Astrocyte of the cerebellum (primary cell): ENCODE data around the gene NSG1.

Experiments used
- DNase-seq: peaks from one replicate; pipeline ENCODE4 v3.0.0-alpha.2; 2011; ENCODE audit warnings: low read depth
- H3K4me3 ChIP-seq: 2 replicates; pipeline ENCODE4 v1.5.1; 2011; ENCODE audit warnings: mild to moderate bottlenecking, low read depth, low read length, moderate library complexity
- in situ Hi-C: cut with HindIII; loops from 2 replicates; pipeline ENCODE4 v1.10.0; 2017; ENCODE audit warnings: low sequenced_read_pairs
- TF ChIP-seq, protein P1 (sequence below): IDR thresholded peaks from 2 replicates; pipeline ENCODE4 v1.5.1; 2012; ENCODE audit warnings: low read length, low read depth, moderate library complexity, mild to moderate bottlenecking; ENCODE audit errors: missing control alignments

Gene NSG1

DNA sequence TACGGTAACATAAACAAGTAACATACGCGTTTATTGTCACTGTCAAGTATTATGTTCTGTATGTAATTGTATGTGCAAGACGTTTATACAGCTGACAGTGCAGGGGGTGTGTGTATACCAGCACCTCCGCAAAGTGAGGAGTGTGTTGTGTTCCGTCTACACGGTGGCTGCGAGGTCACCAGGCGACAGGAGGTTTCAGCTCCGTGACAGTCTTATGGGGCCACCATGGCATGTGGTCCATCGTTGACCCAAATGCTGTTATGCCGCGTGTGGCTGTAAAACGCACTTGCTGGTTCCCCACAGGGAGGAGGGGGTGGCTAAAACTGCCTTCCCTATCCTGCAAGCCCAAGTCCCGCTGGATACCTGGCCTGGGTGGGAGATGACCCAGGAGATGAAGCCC, 25.0 kb downstream of the NSG1 start:
- no peak for DNase-seq
- no peak overlapping the region for H3K4me3 ChIP-seq
- TF ChIP-seq, protein P1, sequence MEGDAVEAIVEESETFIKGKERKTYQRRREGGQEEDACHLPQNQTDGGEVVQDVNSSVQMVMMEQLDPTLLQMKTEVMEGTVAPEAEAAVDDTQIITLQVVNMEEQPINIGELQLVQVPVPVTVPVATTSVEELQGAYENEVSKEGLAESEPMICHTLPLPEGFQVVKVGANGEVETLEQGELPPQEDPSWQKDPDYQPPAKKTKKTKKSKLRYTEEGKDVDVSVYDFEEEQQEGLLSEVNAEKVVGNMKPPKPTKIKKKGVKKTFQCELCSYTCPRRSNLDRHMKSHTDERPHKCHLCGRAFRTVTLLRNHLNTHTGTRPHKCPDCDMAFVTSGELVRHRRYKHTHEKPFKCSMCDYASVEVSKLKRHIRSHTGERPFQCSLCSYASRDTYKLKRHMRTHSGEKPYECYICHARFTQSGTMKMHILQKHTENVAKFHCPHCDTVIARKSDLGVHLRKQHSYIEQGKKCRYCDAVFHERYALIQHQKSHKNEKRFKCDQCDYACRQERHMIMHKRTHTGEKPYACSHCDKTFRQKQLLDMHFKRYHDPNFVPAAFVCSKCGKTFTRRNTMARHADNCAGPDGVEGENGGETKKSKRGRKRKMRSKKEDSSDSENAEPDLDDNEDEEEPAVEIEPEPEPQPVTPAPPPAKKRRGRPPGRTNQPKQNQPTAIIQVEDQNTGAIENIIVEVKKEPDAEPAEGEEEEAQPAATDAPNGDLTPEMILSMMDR, result no peak
- in situ Hi-C loops, result no loop called here

DNA sequence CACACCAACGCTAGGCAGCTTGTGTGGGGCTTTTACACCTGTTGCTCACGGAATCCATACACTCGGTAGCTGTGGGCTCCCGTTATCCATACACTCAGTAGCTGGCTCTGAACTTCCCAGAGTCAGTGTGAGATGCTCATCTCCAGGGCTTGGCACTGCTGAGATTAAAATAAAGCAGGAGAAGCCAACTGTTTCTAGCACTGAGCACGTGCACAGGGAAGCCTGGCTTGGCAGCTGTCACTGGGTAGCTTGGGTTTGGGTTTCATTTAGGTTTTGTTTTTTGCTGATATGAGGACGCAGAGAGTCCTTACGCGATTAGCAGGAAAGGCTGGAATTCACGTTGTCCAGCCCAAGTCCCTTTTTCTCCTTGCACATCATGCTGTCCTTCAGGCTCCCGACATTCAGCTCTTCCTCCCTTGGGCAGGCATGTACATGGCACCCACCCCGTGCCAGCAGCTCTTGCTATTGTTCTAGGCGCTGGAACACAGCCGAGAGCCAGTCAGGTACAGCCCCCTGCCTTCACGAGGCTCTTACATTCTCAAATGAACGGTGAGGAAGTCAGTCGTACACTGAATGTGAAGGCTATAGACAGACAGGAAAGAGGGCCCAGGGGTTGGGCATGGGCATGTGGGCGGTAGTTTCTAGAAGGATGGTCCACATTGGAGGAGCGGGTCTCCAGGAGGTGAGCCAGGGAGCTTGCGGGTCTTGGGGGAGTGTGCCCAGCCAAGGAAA, 25.9 kb downstream of the NSG1 start:
- no peak overlapping the region for H3K4me3 ChIP-seq
- in situ Hi-C loops, result no loop called here
- TF ChIP-seq, protein P1, result no peak
- no peak for DNase-seq

DNA sequence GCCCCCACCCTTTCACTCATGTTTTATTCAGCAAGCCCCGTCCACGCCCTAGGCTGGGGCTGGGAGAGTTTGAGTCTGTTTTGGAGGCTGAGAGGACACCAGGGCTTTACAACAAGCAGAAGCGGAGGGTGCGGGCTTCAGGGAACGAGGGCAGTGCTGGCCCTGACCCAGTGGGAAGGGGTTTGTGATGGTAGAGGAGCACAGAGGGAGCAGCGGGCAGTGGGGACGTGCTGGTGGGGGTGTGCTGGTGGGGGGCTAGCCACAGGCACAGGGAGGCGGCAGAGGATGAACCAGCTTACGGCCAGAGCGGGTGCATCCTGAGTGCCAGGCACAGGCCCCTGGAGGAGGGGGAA, 26.4 kb downstream of the NSG1 start:
- DNase-seq, result no peak
- TF ChIP-seq, protein P1, result no peak
- no peak overlapping the region for H3K4me3 ChIP-seq
- in situ Hi-C loops, result no loop called here

DNA sequence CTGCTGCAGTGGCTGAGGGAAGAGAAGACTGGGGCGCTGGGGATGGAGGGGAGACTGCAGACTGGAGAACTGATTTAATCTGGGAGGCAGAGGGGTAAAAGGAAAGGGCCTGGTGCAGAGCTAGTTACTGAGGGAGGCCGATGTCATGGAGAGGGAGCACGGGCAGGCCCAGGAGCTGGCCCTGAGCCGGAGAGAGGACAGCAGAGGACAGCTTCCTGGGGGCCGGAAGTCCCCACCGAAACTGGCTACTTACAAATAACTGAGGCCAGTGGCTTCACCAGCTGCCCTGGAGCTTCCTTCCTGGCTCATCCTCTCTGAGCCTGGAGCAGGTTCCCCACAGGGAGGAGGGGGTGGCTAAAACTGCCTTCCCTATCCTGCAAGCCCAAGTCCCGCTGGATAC, 26.9 kb downstream of the NSG1 start:
- no peak for DNase-seq
- H3K4me3 ChIP-seq, result no peak overlapping the region
- in situ Hi-C loops, result no loop called here
- TF ChIP-seq, protein P1, result no peak

DNA sequence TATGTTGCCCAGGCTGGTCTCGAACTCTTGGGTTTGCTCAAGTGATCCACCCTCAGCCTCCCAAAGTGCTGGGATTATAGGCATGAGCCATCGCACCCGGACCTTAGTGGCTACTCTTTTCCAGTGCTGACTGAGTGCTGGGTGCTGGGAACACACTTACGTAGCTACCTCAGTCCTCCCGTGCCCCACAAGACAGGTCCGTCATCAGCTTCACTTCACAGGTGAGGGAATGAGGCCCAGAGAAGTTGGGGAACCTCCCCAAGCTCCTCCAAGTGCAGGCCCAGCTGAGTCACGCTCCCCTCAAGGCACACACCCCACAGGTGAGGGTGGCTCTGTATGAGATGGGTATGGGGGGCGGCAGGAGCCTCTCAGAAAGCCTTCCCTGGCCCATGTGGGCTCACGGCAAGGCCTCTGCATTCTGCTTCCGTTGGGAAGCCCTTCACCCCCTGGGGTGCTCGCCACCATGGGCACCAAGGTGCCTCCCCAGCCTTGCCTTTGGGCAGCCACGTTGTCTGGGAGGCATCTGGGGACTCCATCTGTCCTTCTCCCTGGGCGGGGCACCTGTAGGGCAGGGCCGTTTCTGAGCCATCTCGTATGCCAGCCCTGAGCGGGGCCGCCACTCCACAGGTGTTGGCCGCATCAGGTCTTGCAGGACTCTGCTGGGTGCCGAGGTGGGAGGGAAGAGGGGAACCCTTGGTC, 28.4 kb downstream of the NSG1 start:
- no peak for DNase-seq
- H3K4me3 ChIP-seq, result no peak overlapping the region
- TF ChIP-seq, protein P1, result no peak
- in situ Hi-C loops, result no loop called here

DNA sequence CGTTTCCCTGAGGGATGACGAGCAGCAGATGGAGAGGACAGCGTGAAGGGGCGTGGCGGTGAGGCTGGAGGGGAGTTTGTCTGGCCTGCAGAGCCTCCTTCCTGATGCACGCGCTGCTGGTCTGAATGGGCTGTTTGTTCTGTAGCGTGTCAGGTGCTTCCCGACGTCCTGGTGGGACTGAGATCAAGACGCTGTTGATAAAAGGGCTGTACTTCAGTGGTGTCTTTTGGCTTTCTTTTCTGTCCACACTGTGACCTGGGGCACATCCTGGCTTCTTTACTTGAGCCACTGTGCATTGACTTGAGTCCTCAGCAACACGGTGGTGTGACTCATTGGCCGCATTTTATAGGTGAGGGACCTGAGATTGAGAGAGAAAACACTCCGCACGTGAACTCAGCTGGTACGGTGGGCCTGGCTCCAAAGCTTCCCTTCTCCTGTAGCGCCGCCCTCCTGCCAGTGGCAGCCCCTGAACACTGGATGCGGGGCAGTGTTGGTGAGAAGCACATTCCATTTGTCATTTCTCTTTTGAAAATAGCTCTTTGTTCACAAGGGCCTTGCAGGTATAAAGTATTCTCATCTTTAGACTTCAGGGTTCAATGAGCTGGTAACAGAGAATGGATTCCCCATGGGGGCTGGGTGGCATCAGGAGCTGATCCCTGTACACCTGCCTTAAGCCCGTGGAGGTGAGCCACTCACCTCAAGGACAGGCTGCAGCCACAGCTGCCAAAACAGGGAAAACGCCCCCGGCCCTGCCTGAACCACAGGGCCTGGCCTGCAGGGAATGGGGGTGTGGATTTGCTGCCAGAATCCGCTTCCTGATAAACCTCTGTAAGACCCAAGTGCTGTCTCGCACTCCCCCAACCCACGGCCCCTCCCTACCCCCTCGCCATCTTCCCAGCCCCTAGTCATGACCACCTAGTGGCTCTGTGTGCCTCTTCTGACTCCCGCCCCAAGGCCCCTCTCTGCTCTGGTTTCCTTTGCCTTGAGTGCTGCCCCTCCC, 29.2 kb downstream of the NSG1 start:
- TF ChIP-seq, protein P1, result no peak
- no peak for DNase-seq
- in situ Hi-C loops, result no loop called here
- H3K4me3 ChIP-seq, result no peak overlapping the region
